HEK293 (cell line): ENCODE results near the gene ZNF653.
A peak's percentile ranks its signal among the peaks of the same experiment; 100 is the strongest.

ENCODE experiments used
- GLI4 ChIP-seq: fragments of 450-650 bp; formaldehyde crosslinking; IDR thresholded peaks from 2 replicates; pipeline ENCODE4 v1.5.1; 2016; ENCODE audit warnings: missing biosample characterization, missing genetic modification characterization
- IKZF3 ChIP-seq: fragments of 450-650 bp; IDR thresholded peaks from 2 replicates; pipeline ENCODE4 v1.5.0; 2018; ENCODE audit warnings: missing biosample characterization, mild to moderate bottlenecking, missing genetic modification characterization, moderate library complexity
- YY1 ChIP-seq: fragments of 450-650 bp; formaldehyde crosslinking; IDR thresholded peaks from 2 replicates; pipeline ENCODE4 v1.5.1; 2018; ENCODE audit warnings: missing biosample characterization, missing genetic modification characterization
- ZFP3 ChIP-seq: fragments of 450-650 bp; formaldehyde crosslinking; IDR thresholded peaks from 2 replicates; pipeline ENCODE4 v1.5.1; 2016; ENCODE audit warnings: low read depth, missing biosample characterization, missing genetic modification characterization
- TF ChIP-seq, protein P1 (sequence below): fragments of 450-650 bp; formaldehyde crosslinking; IDR thresholded peaks from 2 replicates; pipeline ENCODE4 v1.5.1; 2016; ENCODE audit warnings: missing biosample characterization, missing genetic modification characterization

GRCh38 chr19:11453468-11454341 lies 51.9 kb downstream of the ZNF653 start:
- TF ChIP-seq IKZF3 (tag by site-specific recombination) (no peak), YY1 (tag by site-specific recombination) (no peak), ZFP3 (tag by site-specific recombination) (no peak), GLI4 (no peak)
- TF ChIP-seq, protein P1, sequence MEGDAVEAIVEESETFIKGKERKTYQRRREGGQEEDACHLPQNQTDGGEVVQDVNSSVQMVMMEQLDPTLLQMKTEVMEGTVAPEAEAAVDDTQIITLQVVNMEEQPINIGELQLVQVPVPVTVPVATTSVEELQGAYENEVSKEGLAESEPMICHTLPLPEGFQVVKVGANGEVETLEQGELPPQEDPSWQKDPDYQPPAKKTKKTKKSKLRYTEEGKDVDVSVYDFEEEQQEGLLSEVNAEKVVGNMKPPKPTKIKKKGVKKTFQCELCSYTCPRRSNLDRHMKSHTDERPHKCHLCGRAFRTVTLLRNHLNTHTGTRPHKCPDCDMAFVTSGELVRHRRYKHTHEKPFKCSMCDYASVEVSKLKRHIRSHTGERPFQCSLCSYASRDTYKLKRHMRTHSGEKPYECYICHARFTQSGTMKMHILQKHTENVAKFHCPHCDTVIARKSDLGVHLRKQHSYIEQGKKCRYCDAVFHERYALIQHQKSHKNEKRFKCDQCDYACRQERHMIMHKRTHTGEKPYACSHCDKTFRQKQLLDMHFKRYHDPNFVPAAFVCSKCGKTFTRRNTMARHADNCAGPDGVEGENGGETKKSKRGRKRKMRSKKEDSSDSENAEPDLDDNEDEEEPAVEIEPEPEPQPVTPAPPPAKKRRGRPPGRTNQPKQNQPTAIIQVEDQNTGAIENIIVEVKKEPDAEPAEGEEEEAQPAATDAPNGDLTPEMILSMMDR (tag by site-specific recombination): 0 out of 2 replicates have a peak, but pooled peaks have one; percentile 19
